GM18907 (cell line): Measurements from ENCODE around the gene CDH13.

Experiments
- ATAC-seq: cut with Tn5 transposase; IDR thresholded peaks from one replicate; pipeline ENCODE4 v1.9.1; 2021; ENCODE audit warnings: mild to moderate bottlenecking, moderate library complexity; ENCODE audit not compliant: unreplicated experiment

CDH13 gene

GRCh38 chr16:83312015-83312717, 685.4 kb downstream of the CDH13 start:
- no peak for ATAC-seq

- no peak for ATAC-seq
Observed at GRCh38 chr16:83312718-83313245, 686.0 kb downstream of the CDH13 start.

- ATAC-seq, result no peak
Observed at GRCh38 chr16:83315271-83315670, 688.5 kb downstream of the CDH13 start.

GRCh38 chr16:83316458-83316857, 689.7 kb downstream of the CDH13 start:
- ATAC-seq, result no peak

GRCh38 chr16:83318390-83318789, 691.6 kb downstream of the CDH13 start:
- ATAC-seq, result no peak

- ATAC-seq, result no peak
Observed at GRCh38 chr16:83328936-83329335, 702.2 kb downstream of the CDH13 start.

- ATAC-seq, result no peak
Observed at GRCh38 chr16:83329441-83329840, 702.7 kb downstream of the CDH13 start.

- ATAC-seq, result no peak
Observed at GRCh38 chr16:83330251-83330650, 703.5 kb downstream of the CDH13 start.

GRCh38 chr16:83335076-83335475, 708.3 kb downstream of the CDH13 start:
- no peak for ATAC-seq

GRCh38 chr16:83336603-83337002, 709.8 kb downstream of the CDH13 start:
- ATAC-seq, result no peak

GRCh38 chr16:83338138-83338537, 711.4 kb downstream of the CDH13 start:
- no peak for ATAC-seq

GRCh38 chr16:83338941-83339340, 712.2 kb downstream of the CDH13 start:
- ATAC-seq, result no peak

GRCh38 chr16:83343935-83344366, 717.2 kb downstream of the CDH13 start:
- ATAC-seq, result no peak

- no peak for ATAC-seq
Observed at GRCh38 chr16:83345846-83346640, 719.3 kb downstream of the CDH13 start.

- no peak for ATAC-seq
Observed at GRCh38 chr16:83348991-83349390, 722.2 kb downstream of the CDH13 start.

- no peak for ATAC-seq
Observed at GRCh38 chr16:83350481-83350880, 723.7 kb downstream of the CDH13 start.

- ATAC-seq, result no peak
Observed at GRCh38 chr16:83351846-83352245, 725.1 kb downstream of the CDH13 start.

- ATAC-seq, result no peak
Observed at GRCh38 chr16:83353241-83353640, 726.5 kb downstream of the CDH13 start.

GRCh38 chr16:83354015-83354414, 727.2 kb downstream of the CDH13 start:
- ATAC-seq, result no peak

GRCh38 chr16:83355570-83356218, 728.9 kb downstream of the CDH13 start:
- no peak for ATAC-seq

GRCh38 chr16:83356266-83356665, 729.5 kb downstream of the CDH13 start:
- peak; percentile 60 for ATAC-seq

GRCh38 chr16:83356986-83357385, 730.2 kb downstream of the CDH13 start:
- ATAC-seq, result no peak
